IMR-90 (cell line): ENCODE results near the gene C4orf33. TPM values are rescaled to one million over a fixed set of nuclear protein-coding genes. Genes with fewer than 3 reads are reported as not detected.
"Not testable (repeated sequence)": the region's sequence is repeated elsewhere in the genome, so short reads cannot be mapped to it uniquely, and the experiment has no call there.

Experiments used
- ATAC-seq: fragments of 200-7000 bp; cut with Tn5 transposase; 2 replicates; pipeline ENCODE4 v1.9.1; 2020; ENCODE audit warnings: low read depth, mild to moderate bottlenecking, moderate library complexity
- BruUV-seq: library from RNA; stranded (reverse); fragments of 400-500 nt; replicated peaks from 2 replicates; lab custom pipeline; 2021; lab: Mats Ljungman, UMichigan
- CTCF ChIA-PET: fragments of 300-600 bp; formaldehyde crosslinking; extraction: SDS; loops from one replicate; lab custom pipeline; 2021; ENCODE audit warnings: antibody characterized with exemption; lab: Yijun Ruan, JAX
- POLR2A ChIA-PET: fragments of 300-600 bp; sonication (Branson Sonifier 250); formaldehyde crosslinking; loops from one replicate; lab custom pipeline; 2022; ENCODE audit warnings: antibody characterized with exemption; ENCODE audit not compliant: unreplicated experiment; lab: Charles Lee
- DNase-seq: peaks from one replicate; pipeline ENCODE4 v3.0.0; 2013
- H2AFZ ChIP-seq: replicated peaks from 2 replicates; pipeline ENCODE3; 2013; ENCODE audit warnings: low read length, mild to moderate bottlenecking; ENCODE audit not compliant: poor library complexity
- H2AK5ac ChIP-seq: 2 replicates; pipeline ENCODE4 v1.6.1; 2013; ENCODE audit warnings: low read depth, low read length, inconsistent platforms
- H2AK9ac ChIP-seq: replicated peaks from 2 replicates; pipeline ENCODE3; 2013; ENCODE audit warnings: mild to moderate bottlenecking, low read depth, low read length, moderate library complexity; ENCODE audit not compliant: poor library complexity
- H2BK120ac ChIP-seq: 2 replicates; pipeline ENCODE4 v1.6.1; 2013; ENCODE audit warnings: low read depth, low read length, inconsistent platforms
- H2BK15ac ChIP-seq: 3 replicates; pipeline ENCODE4 v1.6.1; 2013; ENCODE audit warnings: low read depth, low read length, inconsistent platforms
- H2BK20ac ChIP-seq: 2 replicates; pipeline ENCODE4 v1.6.1; 2013; ENCODE audit warnings: low read depth, mild to moderate bottlenecking, inconsistent platforms, low read length, moderate library complexity
- H2BK5ac ChIP-seq: 2 replicates; pipeline ENCODE4 v1.6.1; 2013; ENCODE audit warnings: mild to moderate bottlenecking, low read depth, low read length, inconsistent platforms; ENCODE audit not compliant: poor library complexity, severe bottlenecking
- H3K14ac ChIP-seq: replicated peaks from 2 replicates; pipeline ENCODE4 v1.6.1; 2013; ENCODE audit warnings: low read depth, low read length, inconsistent platforms
- H3K18ac ChIP-seq: 2 replicates; pipeline ENCODE4 v1.6.1; 2013; ENCODE audit warnings: low read depth, low read length, control low read depth
- H3K23ac ChIP-seq: 2 replicates; pipeline ENCODE4 v1.6.1; 2013; ENCODE audit warnings: low read depth, low read length, inconsistent platforms
- H3K27ac ChIP-seq: 2 replicates; pipeline ENCODE4 v1.5.1; 2013; ENCODE audit warnings: mild to moderate bottlenecking, control low read depth, low read length; ENCODE audit not compliant: insufficient read depth
- H3K27me3 ChIP-seq: 2 replicates; pipeline ENCODE4 v1.6.1; 2013; ENCODE audit warnings: low read length; ENCODE audit not compliant: control insufficient read depth, insufficient read depth
- H3K36me3 ChIP-seq: 2 replicates; pipeline ENCODE4 v1.6.1; 2013; ENCODE audit warnings: low read length, mixed read lengths; ENCODE audit not compliant: control insufficient read depth, insufficient read depth
- H3K4ac ChIP-seq: 2 replicates; pipeline ENCODE4 v1.6.1; 2013; ENCODE audit warnings: low read depth, low read length, inconsistent platforms
- H3K4me1 ChIP-seq: 2 replicates; pipeline ENCODE4 v1.6.1; 2013; ENCODE audit warnings: low read length, mixed read lengths; ENCODE audit not compliant: control insufficient read depth, insufficient read depth
- H3K4me2 ChIP-seq: 2 replicates; pipeline ENCODE4 v1.6.1; 2013; ENCODE audit warnings: low read depth, mild to moderate bottlenecking, control low read depth, low read length, moderate library complexity
- H3K4me3 ChIP-seq: 2 replicates; pipeline ENCODE4 v1.5.1; 2013; ENCODE audit warnings: low read depth, mild to moderate bottlenecking, control low read depth, low read length, moderate library complexity; ENCODE audit not compliant: insufficient read depth
- H3K56ac ChIP-seq: 2 replicates; pipeline ENCODE4 v1.6.1; 2013; ENCODE audit warnings: low read length, inconsistent platforms; ENCODE audit not compliant: insufficient read depth; ENCODE audit errors: extremely low read depth
- H3K79me1 ChIP-seq, 2 experiments: 2 replicates each; pipeline ENCODE4 v1.6.1; 2013; ENCODE audit warnings: low read length in 2 of 2, inconsistent platforms in 1 of 2, low read depth in 1 of 2
- H3K9ac ChIP-seq: 2 replicates; pipeline ENCODE4 v1.6.1; 2013; ENCODE audit warnings: low read depth, low read length, control low read depth
- H3K9me1 ChIP-seq: 2 replicates; pipeline ENCODE4 v1.6.1; 2013; ENCODE audit warnings: low read length, inconsistent platforms; ENCODE audit not compliant: insufficient read depth
- H3K9me3 ChIP-seq: 2 replicates; pipeline ENCODE4 v1.6.1; 2013; ENCODE audit warnings: low read length; ENCODE audit not compliant: control insufficient read depth, insufficient read depth
- H4K20me1 ChIP-seq: 2 replicates; pipeline ENCODE4 v1.6.1; 2013; ENCODE audit warnings: low read length, inconsistent platforms; ENCODE audit not compliant: insufficient read depth
- H4K5ac ChIP-seq: 2 replicates; pipeline ENCODE4 v1.6.1; 2013; ENCODE audit warnings: mild to moderate bottlenecking, low read depth, low read length, control low read depth
- H4K8ac ChIP-seq, 2 experiments: 2 replicates each; pipeline ENCODE4 v1.6.1; 2013; ENCODE audit warnings: low read depth in 2 of 2, low read length in 2 of 2, control low read depth in 1 of 2, inconsistent platforms in 1 of 2
- H4K91ac ChIP-seq: 2 replicates; pipeline ENCODE4 v1.6.1; 2013; ENCODE audit warnings: low read depth, low read length, inconsistent platforms; ENCODE audit not compliant: insufficient read depth
- CTCF ChIP-seq: conservative IDR thresholded peaks from 2 replicates; pipeline ENCODE4 v1.5.1; 2012; ENCODE audit warnings: mild to moderate bottlenecking, low read depth, low read length, improper control_type of control experiment
- MAFK ChIP-seq: IDR thresholded peaks from 2 replicates; pipeline ENCODE4 v1.6.1; 2012; ENCODE audit warnings: low read depth, low read length, improper control_type of control experiment
- NFE2L2 ChIP-seq: fragments of 150-350 bp; IDR thresholded peaks from 2 replicates; pipeline ENCODE4 v1.6.1; 2016; ENCODE audit warnings: low read depth, mild to moderate bottlenecking, low read length
- POLR2A ChIP-seq: IDR thresholded peaks from 2 replicates; pipeline ENCODE4 v1.6.1; 2012; ENCODE audit warnings: mild to moderate bottlenecking, low read depth, low read length
- RCOR1 ChIP-seq: IDR thresholded peaks from 2 replicates; pipeline ENCODE4 v1.6.1; 2012; ENCODE audit warnings: mild to moderate bottlenecking, low read length, improper control_type of control experiment; ENCODE audit not compliant: insufficient replicate concordance
- WGBS, 2 experiments: methylation state at CpG; one replicate each; pipeline versions ENCODE4 v1.1.5 to v1.1.7; 2013; ENCODE audit warnings: missing lambda C conversion rate in 2 of 2; ENCODE audit not compliant: insufficient read length in 1 of 2; ENCODE audit errors: extremely low coverage in 2 of 2; 5-methylcytosine and 5-hydroxymethylcytosine counted together
- dilution Hi-C: fragments of 300-500 bp; cut with HindIII; formaldehyde crosslinking; loops from one replicate; pipeline ENCODE4 v1.14.3; 2018; ENCODE audit warnings: low sequenced_read_pairs; ENCODE audit not compliant: unreplicated experiment
- in situ Hi-C: fragments of 300-500 bp; cut with MboI; formaldehyde crosslinking; loops from 3 replicates; pipeline ENCODE4 v1.14.3; 2019; ENCODE audit warnings: low sequenced_read_pairs, inconsistent platforms, mixed read lengths
- intact Hi-C: fragments of 100-400 bp; cut with micrococcal nuclease; formaldehyde crosslinking; loops from 2 replicates; pipeline ENCODE4 v1.10.0; 2022
- polyA plus RNA-seq, 3 experiments: library from polyadenylated mRNA; depleted of rRNA; stranded (reverse); fragments of >200 nt; gene quantifications; 2 replicates each; pipeline ENCODE4 v1.2.3, GENCODE V29; 2012; ENCODE audit warnings: low replicate concordance in 1 of 3
- total RNA-seq: library from RNA; depleted of rRNA; stranded (reverse); fragments of >200 nt; gene quantifications from 2 replicates; pipeline ENCODE4 v1.2.3, GENCODE V29; 2012

Gene C4orf33
- total and polyA plus RNA-seq, 2 of the 4 experiments (the other 2 are of a cell fraction): 4.7 to 5.3 TPM

GRCh38 chr4:129064717-129065116 lies 31.2 kb upstream of the C4orf33 start:
- Histone ChIP-seq H4K91ac (no peak overlapping the region), H3K9me1 (no peaks in the 10 kb centered on the region), H2BK120ac (no peak overlapping the region), H3K14ac (no peak overlapping the region), H3K4ac (no peak overlapping the region), H3K4me3 (no peak overlapping the region), H2AK5ac (no peak overlapping the region), H4K5ac (no peak overlapping the region), H2AK9ac (no peak overlapping the region), H3K56ac (no peak overlapping the region), H3K18ac (no peak overlapping the region), H2BK20ac (no peak overlapping the region), H2BK15ac (no peak overlapping the region), H3K23ac (no peak overlapping the region), H3K27ac (no peak overlapping the region), H4K8ac (no peak overlapping the region), H3K36me3 (peaks cover 5% of the 10 kb centered on the region), H2BK5ac (no peak overlapping the region), H3K27me3 (no peaks in the 10 kb centered on the region), H3K79me1 (peaks cover 4 to 6% of the 10 kb centered on the region in 2 experiments; a peak in 3 of 4 replicates), H3K9me3 (peaks cover 22% of the 10 kb centered on the region), H2AFZ (no peak overlapping the region), H3K9ac (no peak overlapping the region), H4K20me1 (no peaks in the 10 kb centered on the region), H3K4me1 (no peaks in the 10 kb centered on the region), H3K4me2 (no peak overlapping the region)
- peak; percentile 72 for ATAC-seq
- dilution Hi-C loops: no loop called here
- DNase-seq: peak; percentile 77
- CTCF ChIA-PET: no interaction called here
- in situ Hi-C loops: no loop called here
- intact Hi-C loops: no loop called here
- BruUV-seq: no TSS peak
- POLR2A ChIA-PET: no interaction called here
- TF ChIP-seq POLR2A: no peak
- TF ChIP-seq NFE2L2: peak; percentile 70; the same call in 1 of the 2 replicates
- TF ChIP-seq RCOR1: no peak
- no peak for TF ChIP-seq CTCF
- TF ChIP-seq MAFK: peak; percentile 62; the same call in 1 of the 2 replicates

GRCh38 chr4:129069537-129069936 lies 26.4 kb upstream of the C4orf33 start:
- H3K56ac ChIP-seq, H3K18ac ChIP-seq, H2AK5ac ChIP-seq, H3K4me1 ChIP-seq, CTCF ChIA-PET, H3K9ac ChIP-seq, H3K4me2 ChIP-seq, H3K27me3 ChIP-seq, DNase-seq, dilution Hi-C loops, H3K27ac ChIP-seq, ATAC-seq, H2AFZ ChIP-seq, H2BK5ac ChIP-seq, intact Hi-C loops, H3K79me1 ChIP-seq, BruUV-seq, H2AK9ac ChIP-seq, H3K4ac ChIP-seq, H2BK20ac ChIP-seq, H3K4me3 ChIP-seq, H3K14ac ChIP-seq, in situ Hi-C loops, H3K9me1 ChIP-seq, H4K8ac ChIP-seq, H3K9me3 ChIP-seq, H4K5ac ChIP-seq, H3K36me3 ChIP-seq, H2BK120ac ChIP-seq, H4K91ac ChIP-seq, H4K20me1 ChIP-seq, POLR2A ChIA-PET, H2BK15ac ChIP-seq, H3K23ac ChIP-seq: not testable (repeated sequence)
- WGBS, 2 experiments: no CpG with 5 or more reads among the region's 2 CpGs
